GM18526 (cell line): ENCODE data around the gene STBD1.

Experiments
- POLR2A ChIP-seq: IDR thresholded peaks from 3 replicates; pipeline ENCODE4 v1.6.1; 2011; ENCODE audit not compliant: insufficient read length; ENCODE audit errors: extremely low read depth

The STBD1 gene

GRCh38 chr4:76342191-76342590 lies 35.7 kb downstream of the STBD1 start:
- TF ChIP-seq POLR2A = no peak

- no peak for TF ChIP-seq POLR2A
These were observed 36.3 kb downstream of the STBD1 start for GRCh38 chr4:76342803-76343202.

GRCh38 chr4:76354517-76355473 lies 48.3 kb downstream of the STBD1 start:
- no peak for TF ChIP-seq POLR2A

GRCh38 chr4:76357981-76358380 lies 51.4 kb downstream of the STBD1 start:
- no peak for TF ChIP-seq POLR2A
